Measurements from ENCODE around the gene ATG2B.

GRCh38 chr14:96280104-96280503 is 83.0 kb downstream of the ATG2B start:
- TF ChIP-seq CTCF (IDR thresholded peaks at IDR 0.05) (no peak), POLR2AphosphoS5 (IDR thresholded peaks at IDR 0.05) (no peak)
